ENCODE data around the gene HCN2. TPM values are rescaled to one million over a fixed set of nuclear protein-coding genes. Genes with fewer than 3 reads are reported as not detected.

The HCN2 gene
- total and polyA plus RNA-seq, 2 of the 8 experiments (the other 6 are each of a cell fraction or from before 2014, with no cell fraction given) = 1.0 to 4.0 TPM

DNA sequence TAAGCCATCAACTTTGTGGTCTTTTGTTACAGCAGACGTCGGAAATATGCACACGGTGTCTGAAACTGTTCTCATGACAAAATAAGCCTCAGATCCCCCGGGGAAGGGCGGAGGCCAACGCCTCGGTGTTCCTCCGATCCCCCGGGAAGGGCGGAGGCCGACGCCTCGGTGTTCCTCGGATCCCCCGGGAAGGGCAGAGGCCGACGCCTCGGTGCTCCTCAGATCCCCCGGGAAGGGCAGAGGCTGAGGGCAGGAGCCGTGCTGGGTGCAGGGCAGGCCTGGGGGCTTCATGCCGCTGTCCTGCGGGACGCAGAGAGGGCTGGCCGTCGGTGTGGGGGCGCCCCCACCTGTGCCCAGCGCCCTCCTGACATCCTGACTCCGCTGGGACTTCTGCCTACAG lies 54.7 kb downstream of the HCN2 start:
- H4K5ac ChIP-seq (ENCODE audit: insufficient read length, low read depth, low read length) = no peak overlapping the region
- no peak overlapping the region for H3K56ac ChIP-seq (replicated peaks; ENCODE audit: insufficient read length, low read depth, low read length)
- H2BK12ac ChIP-seq (ENCODE audit: low read depth, low read length) = no peak overlapping the region
- H3K9ac ChIP-seq (replicated peaks in 1 of 4; ENCODE audit: extremely low read depth in 1 of 4, low read depth in 3 of 4, low read length in 3 of 4) = no peak overlapping the region
- no peak overlapping the region for H2BK20ac ChIP-seq (ENCODE audit: low read length)
- ChIA-PET CTCF (ENCODE audit: partially characterized antibody) (interaction anchor here (0.6 kb wide), 1 partner anchor 18 kb away, joined by 4 read pairs; no protein-coding TSS in a partner anchor), POLR2A (ENCODE audit: partially characterized antibody) (no interaction called here)
- H3K23ac ChIP-seq (ENCODE audit: insufficient read length) = no peak overlapping the region
- FAIRE-seq (no peak), DNase-seq (ENCODE audit: low read depth in 1 of 2, low spot score in 2 of 2) (no peak)
- peaks cover 0 to under 1% (median 0%) of the 10 kb centered on the region in 4 experiments; a peak in 3 of 7 replicates for H3K27me3 ChIP-seq (replicated peaks in 1 of 4; ENCODE audit: control insufficient read depth in 3 of 4, extremely low read depth in 1 of 4, insufficient read depth in 3 of 4, low read length in 3 of 4)
- H2BK120ac ChIP-seq (replicated peaks; ENCODE audit: low read depth, low read length) = no peak overlapping the region
- no peak overlapping the region for H3K4me3 ChIP-seq (ENCODE audit: extremely low read depth in 1 of 4, insufficient read depth in 2 of 4, low read depth in 3 of 4, low read length in 4 of 4)
- no peak overlapping the region for H3K4me2 ChIP-seq (ENCODE audit: insufficient read depth in 1 of 2, low read depth in 2 of 2, low read length in 2 of 2)
- no peak overlapping the region for H3K27ac ChIP-seq (ENCODE audit: low read depth, low read length)
- H3K23me2 ChIP-seq (ENCODE audit: low read depth, low read length) = peaks cover 2% of the 10 kb centered on the region; the same call in 1 of the 2 replicates
- no peaks in the 10 kb centered on the region; the same call in 1 of the 2 replicates for H3K79me1 ChIP-seq (ENCODE audit: low read depth, low read length)
- H3K14ac ChIP-seq (ENCODE audit: insufficient read length) = no peak overlapping the region
- no peaks in the 10 kb centered on the region for H3K9me3 ChIP-seq (ENCODE audit: insufficient read depth in 2 of 2, low read depth in 1 of 2, low read length in 1 of 2)
- 91% methylated on average over 19 of the region's 28 CpGs; no CpG with 5 or more reads in 1 of the 2 experiments for WGBS, 2 experiments (ENCODE audit: extremely low coverage in 1 of 2, insufficient coverage in 1 of 2, insufficient read length in 1 of 2, insufficient replicate concordance in 2 of 2, low coverage in 1 of 2, low lambda C conversion rate in 2 of 2, missing lambda C conversion rate in 1 of 2)
- no peak overlapping the region for H2BK5ac ChIP-seq (ENCODE audit: low read depth, low read length)
- H4K91ac ChIP-seq (replicated peaks; ENCODE audit: insufficient read length, low read length) = no peak overlapping the region
- H2BK15ac ChIP-seq (ENCODE audit: low read length) = no peak overlapping the region
- H2AFZ ChIP-seq (ENCODE audit: low read length) = no peak overlapping the region
- H3K4ac ChIP-seq (replicated peaks; ENCODE audit: insufficient read length, low read depth, low read length) = no peak overlapping the region
- H3K4me1 ChIP-seq (replicated peaks in 1 of 4; ENCODE audit: control insufficient read depth in 3 of 4, insufficient read depth in 4 of 4, low read length in 3 of 4) = no peaks in the 10 kb centered on the region; a peak in 1 of 7 replicates
- no peak overlapping the region for H2AK5ac ChIP-seq (ENCODE audit: low read depth, low read length)
- no peaks in the 10 kb centered on the region for H3K79me2 ChIP-seq (ENCODE audit: control insufficient read depth in 1 of 2, insufficient read depth in 2 of 2, low read length in 2 of 2)
- peaks cover 5 to 11% of the 10 kb centered on the region in 2 experiments for H4K20me1 ChIP-seq (replicated peaks in 1 of 2; ENCODE audit: control insufficient read depth in 1 of 2, insufficient read depth in 2 of 2, low read length in 2 of 2)
- H4K8ac ChIP-seq (ENCODE audit: extremely low read depth, insufficient read depth, low read length) = no peak overlapping the region
- H3K18ac ChIP-seq (ENCODE audit: extremely low read depth, low read length) = no peak overlapping the region
- H3K36me3 ChIP-seq (ENCODE audit: control insufficient read depth in 2 of 4, insufficient read depth in 4 of 4, low read length in 3 of 4) = peaks cover 0 to 42% (median 16%) of the 10 kb centered on the region in 4 experiments; a peak in 6 of 8 replicates
- TF ChIP-seq RAD21 (IDR thresholded peaks at IDR 0.05 in 1 of 2, conservative IDR thresholded peaks at IDR 0.05 in 1 of 2; ENCODE audit: low read depth in 2 of 2, low read length in 2 of 2) (no peak), ZNF274 (IDR thresholded peaks at IDR 0.05; ENCODE audit: borderline replicate concordance, extremely low read depth, low read length) (no peak), RNF2 (IDR thresholded peaks at IDR 0.05; ENCODE audit: borderline replicate concordance, low read depth, low read length, missing control alignments, poor library complexity, severe bottlenecking) (no peak), SUZ12 (IDR thresholded peaks at IDR 0.05; ENCODE audit: low read length) (no peak), SAP30 (IDR thresholded peaks at IDR 0.05; ENCODE audit: insufficient read depth, insufficient replicate concordance, low read length) (no peak), SRF (IDR thresholded peaks at IDR 0.05; ENCODE audit: low read depth, low read length) (no peak), NANOG (IDR thresholded peaks at IDR 0.05; ENCODE audit: insufficient read depth, low read depth, low read length, poor library complexity, severe bottlenecking) (no peak), RFX5 (IDR thresholded peaks at IDR 0.05; ENCODE audit: borderline replicate concordance, low read depth, low read length) (no peak), CTCF (IDR thresholded peaks at IDR 0.05; ENCODE audit: control extremely low read depth in 1 of 3, insufficient read depth in 1 of 3, low read depth in 1 of 3, low read length in 3 of 3) (no peak), CREB1 (IDR thresholded peaks at IDR 0.05) (no peak)
